Activated effector memory CD4-positive, alpha-beta T cell treated with Interleukin-2 at 50 U/mL for 16 hours (primary cell): ENCODE measurements around the gene TPH2.

Source experiments
- DNase-seq: peaks from one replicate; pipeline ENCODE4 v3.0.0-alpha.2; 2020

TPH2 gene

DNA sequence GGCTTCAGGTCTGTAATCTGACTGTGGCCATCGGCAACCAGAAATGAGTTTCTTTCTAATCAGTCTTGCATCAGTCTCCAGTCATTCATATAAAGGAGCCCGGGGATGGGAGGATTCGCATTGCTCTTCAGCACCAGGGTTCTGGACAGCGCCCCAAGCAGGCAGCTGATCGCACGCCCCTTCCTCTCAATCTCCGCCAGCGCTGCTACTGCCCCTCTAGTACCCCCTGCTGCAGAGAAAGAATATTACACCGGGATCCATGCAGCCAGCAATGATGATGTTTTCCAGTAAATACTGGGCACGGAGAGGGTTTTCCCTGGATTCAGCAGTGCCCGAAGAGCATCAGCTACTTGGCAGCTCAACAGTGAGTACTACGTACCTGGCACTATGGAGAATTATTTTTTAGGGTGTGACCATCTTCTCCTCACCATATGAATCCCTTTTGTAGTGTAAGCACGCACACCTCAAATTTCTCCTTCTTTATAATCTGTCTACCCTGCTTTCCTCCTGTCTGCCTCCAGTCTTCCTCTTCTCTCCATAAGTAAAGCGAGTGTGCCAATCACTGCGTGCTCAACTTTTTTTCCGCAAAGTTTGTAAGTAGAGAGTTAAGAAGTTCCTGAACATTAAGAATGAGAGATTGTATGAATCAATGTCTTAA is at the start of gene TPH2:
TPH2 (plus strand) TSS at position 118 of the 658 bp plus-strand sequence; CDS start at position 260, 142 bp downstream.
- DNase-seq = no peak

DNA sequence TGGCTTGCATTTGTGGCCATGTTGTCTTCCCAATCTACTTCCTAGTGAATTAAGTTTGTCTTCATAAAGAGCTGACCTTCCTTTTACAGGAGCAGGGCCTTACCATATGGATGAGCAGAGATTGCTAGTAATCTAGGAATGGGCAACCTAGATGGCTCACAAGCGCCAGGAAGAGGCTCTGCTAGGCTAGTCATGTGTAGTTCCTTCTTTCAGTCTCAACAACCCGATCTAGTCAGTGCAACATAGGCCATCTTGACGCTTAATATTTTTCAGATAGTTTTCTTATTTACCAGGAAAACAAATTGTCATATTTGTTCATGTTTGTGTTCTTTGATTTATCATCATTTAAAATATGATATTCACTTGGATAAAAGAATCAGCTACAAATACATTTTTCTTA is 48.2 kb upstream of the TPH2 start:
- DNase-seq = no peak

DNA sequence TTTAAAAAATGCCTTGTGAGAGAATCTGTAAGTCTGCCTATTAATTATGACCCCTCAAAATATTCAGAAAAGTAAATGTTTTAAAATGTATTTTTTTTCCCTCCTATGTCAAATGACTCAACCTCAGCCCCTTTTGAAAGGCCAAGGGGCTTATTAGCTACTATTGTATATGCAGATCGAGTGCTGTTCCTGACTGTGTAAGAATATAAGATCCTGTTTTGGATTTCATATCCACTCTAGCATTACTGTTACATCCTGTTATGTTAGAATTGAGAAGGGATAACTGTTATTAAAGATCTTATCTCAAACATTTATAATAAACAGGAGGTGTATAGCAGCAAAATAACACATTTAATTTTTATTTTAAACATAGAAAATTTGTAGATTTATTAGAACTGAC is 46.6 kb upstream of the TPH2 start:
- no peak for DNase-seq

- DNase-seq = no peak
Measured at GRCh38 chr12:71896205-71896882, 42.3 kb upstream of the TPH2 start.

- no peak for DNase-seq
Measured at GRCh38 chr12:71900091-71900490, 38.6 kb upstream of the TPH2 start.

- no peak for DNase-seq
Measured at GRCh38 chr12:71904629-71905028, 34.0 kb upstream of the TPH2 start.

DNA sequence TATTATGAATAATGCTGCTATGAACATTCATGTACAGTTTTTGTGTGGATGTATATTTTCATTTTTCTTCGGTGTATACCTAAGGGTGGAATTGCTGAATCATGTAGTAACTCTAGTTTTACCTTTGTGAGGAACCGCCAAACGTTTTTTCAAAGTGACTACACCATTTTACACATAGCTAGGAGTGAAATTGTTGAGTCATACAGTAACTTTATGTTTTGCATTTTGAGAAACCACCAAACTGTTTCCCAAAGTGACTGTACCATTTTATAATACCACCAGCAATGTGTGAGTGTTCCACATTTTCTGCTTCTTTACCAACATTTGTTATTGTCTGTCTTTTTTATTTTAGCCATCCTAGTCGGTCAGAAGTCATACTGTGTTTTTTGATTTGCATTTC is 3.1 kb upstream of the TPH2 start:
- DNase-seq = no peak

DNA sequence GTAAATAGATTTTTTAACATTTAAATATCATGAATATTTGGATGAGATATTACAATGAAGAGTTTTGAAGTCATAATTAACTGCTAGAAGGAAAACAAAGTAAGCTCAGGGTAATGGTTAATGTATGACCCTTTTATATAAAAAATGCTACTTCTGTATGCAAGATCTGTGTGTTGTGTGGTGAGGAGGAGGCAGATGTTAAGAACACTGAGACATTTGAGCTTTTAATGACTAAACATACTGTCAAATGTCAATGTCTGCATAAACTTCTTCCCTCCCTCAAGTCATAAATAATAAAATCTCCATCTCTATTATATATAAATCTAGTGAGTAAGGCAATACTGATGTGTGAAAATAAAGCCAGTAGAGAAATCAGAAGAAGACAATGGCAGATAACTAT is 1.4 kb downstream of the TPH2 start:
- DNase-seq = no peak

DNA sequence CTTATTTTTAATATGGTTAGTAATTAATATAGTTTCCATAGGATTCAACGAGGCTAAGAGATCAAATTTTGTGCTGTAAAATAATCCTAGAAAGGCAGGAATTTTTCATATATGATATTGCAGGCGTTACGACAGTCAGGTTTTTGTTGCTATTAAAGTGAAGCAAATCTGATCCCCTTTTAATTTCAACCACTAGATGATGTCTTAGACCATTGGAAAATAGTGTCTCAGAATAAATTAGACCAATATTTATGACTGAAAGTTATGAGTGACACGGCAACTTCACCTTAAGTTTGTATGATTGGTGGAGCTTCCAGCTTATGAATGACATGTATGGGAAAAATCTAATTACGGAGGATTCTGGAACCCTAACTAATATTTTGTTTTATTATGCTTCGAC is 2.5 kb downstream of the TPH2 start:
- DNase-seq = no peak

DNA sequence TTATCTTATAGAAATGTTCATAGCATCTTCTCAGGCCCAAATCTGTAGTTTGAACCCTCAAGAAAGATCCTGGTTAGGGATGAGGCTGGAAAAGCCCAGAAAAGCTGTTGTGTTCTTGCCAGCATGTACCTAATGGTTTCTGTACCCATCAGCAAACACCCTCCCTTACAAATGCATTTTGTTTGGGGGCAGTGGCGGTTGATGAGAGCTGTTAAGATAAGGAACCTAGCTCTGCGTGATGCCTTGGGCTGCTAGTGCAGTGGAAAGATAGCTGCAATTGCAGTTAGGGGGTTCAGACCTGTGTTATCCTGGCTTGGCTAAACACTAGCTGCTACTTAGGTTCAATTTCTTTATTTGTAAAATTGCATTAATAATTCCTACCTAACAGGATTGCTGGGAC is 3.6 kb downstream of the TPH2 start:
- no peak for DNase-seq

GRCh38 chr12:71942703-71943102 is 4.1 kb downstream of the TPH2 start:
- no peak for DNase-seq

DNA sequence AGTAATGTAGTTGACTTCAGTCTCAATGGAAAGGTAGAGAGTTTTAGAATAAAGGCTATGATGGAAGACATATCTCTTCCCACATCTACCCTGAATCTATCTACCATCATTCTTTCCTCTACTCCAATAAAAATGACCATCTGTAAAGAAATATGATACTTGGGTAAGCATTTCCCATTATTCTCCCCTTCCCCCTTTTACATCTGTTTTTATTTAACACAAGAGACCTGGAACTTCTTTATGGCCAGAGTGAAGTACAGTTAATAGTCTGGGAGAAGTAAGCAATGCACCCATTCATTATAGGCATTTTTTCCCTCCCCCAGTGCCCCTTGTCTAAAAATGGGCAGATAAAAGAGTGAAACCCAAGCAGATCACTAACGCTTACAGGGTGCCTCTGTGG is 6.5 kb downstream of the TPH2 start:
- DNase-seq = no peak

- DNase-seq = no peak
Measured at GRCh38 chr12:71945883-71946282, 7.2 kb downstream of the TPH2 start.

DNA sequence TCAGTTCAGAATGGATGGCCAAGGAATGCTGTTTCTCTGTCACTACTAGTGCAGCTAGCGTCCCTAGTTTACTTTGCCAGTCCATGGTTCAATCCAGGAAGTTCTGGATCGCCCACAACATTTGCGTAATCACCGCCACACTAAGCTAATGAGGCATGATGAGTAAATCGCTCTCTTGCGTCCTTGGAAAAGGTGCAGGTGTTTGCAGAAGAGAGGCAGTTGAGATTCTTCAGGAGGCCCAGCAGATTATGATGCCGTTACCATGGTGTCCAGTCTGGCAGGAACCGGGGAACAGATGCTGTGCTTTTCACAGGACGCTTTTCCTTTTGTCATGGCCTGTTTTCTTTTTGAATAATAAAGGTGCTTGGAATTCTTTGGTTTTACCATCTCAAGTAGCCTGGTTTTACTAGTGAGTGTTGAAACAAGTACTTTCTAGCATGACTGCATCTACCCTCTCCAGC is 9.0 kb downstream of the TPH2 start:
- no peak for DNase-seq

- DNase-seq = no peak
Measured at GRCh38 chr12:71948390-71948789, 9.7 kb downstream of the TPH2 start.

DNA sequence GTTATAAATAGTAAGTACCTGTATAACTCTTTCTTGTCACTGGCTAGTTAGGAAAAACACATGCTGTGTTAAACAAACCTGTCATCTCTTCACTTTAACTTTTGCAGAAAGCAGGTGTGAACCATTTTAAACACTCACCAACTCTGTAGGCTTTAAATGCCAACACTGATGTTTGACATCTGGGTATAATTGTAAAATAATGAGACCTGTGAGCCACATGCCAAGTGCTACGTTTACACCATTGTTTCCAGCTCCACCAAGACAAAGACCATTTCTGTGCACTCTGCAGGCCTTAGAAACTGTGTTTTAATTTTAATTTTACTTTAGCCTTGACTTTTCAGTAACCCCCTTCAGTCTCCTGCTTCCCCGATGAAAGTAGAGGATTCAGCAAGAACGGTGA is 11.0 kb downstream of the TPH2 start:
- DNase-seq = no peak

GRCh38 chr12:71950404-71950803 is 11.8 kb downstream of the TPH2 start:
- no peak for DNase-seq

DNA sequence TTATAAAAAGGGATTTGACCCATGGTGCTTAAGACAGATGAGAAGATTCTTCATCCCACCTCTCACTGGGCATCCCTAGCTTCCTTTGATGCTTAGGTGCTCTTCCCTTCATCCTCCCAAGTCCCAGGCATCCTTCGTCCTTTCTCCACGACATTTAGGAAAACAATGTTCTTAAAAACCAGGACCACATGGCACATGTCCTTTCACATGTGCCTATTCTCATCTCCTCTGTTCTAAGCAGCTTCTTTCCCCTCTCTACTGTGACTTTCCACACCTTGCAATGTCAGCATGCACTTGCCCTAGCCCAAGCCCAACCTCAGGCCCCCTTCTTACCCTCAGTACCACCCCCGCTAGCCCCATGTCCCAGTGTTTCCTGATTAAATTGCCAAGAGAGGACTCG is 12.2 kb downstream of the TPH2 start:
- DNase-seq = no peak

DNA sequence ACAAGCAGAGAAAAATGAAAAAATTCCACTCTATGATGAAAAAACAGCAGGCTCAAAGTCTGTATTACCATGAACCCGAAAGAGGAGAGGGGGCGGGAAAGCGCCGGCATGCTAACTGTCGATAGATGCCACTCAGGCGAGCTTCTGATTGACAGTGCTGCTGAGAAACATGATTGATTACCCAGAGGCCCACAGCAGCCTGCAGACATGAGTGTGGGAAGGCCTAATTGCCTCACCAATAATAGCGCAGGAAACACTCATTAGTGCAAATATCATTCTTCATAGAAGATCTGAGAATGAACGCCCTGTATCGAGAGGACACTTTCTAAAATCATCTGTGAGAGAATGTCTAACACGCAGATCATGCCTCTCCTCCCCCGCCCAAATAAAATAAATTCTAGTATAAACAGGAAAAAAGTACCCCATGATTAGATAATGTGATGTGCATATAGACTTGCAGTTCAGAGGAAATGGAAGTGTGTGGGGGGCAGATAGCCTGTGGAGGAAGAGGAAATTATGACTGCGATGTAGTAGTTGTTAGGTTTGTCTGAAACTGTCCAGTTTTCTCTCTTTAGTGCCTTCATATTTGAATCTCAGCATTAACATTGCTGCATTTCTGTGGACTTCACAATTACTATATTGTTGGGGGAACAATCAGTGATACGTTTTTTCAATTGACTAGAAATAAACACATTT is 15.6 kb downstream of the TPH2 start:
- DNase-seq = no peak

- DNase-seq = no peak
Measured at GRCh38 chr12:71954861-71955260, 16.2 kb downstream of the TPH2 start.

DNA sequence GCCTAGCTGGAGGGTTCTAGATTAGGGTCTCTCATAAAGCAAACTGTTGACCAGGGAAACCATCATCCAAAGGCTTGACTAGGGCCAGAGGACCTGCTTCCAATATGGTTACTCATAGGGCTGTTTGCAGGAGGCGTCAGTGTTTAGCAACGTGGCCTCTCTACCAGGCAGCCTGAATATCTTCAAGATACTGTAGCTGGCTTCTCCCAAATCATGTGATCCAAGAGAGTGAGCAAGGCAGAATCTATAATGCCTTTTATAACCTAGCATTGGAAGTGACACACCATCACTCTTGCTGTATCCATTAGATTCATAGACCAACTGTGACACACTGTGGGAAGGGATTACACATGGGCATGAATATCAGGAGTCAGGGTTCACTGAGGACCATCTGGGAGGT is 17.3 kb downstream of the TPH2 start:
- DNase-seq = no peak

DNA sequence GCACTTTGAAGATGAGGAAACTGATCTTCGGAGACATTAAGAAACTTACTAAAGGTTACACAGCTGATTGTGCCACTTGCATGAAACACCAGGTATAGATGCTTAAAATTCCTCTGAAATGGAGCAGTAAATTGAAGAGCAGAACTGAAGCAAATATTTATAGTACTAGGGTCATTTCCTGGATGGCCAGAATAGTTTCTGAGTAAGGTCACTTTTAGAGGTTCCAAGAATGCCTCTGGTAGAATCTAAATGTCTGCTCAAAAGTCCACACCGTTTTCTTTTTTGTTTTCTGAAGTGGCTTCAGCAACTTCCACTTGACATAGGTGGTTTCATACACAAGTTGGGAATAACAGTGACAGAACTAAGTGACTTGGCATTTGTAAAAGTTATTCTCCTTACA is 19.4 kb downstream of the TPH2 start:
- no peak for DNase-seq

GRCh38 chr12:71958457-71958856 is 19.8 kb downstream of the TPH2 start:
- no peak for DNase-seq

DNA sequence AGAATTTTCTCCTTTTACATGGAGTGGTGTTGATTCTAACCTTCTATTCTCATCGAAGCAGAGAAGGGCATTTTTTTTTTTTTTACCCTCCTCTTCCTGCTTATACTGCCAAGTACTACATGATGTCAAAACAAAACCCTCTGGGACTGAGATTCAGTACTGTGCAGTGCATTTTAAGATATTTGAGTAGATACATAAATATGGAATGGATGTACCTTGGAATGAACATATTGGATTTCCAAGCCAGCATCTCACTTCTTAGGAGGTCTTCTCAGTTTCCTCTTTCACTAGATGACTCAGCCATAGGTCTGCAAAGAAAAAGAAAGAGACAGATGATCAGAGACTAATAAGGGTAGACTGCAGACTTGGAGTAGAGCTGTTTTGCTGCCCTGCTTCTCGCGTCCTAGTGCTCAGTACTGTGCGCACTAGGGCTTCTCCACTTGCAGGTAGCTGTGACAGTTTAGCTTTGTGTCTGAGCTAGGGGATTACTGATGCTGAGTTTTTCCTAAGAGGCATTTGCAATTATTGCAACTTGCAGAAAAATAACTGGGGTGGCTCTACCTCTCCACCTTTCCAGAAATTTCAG is 20.4 kb downstream of the TPH2 start:
- no peak for DNase-seq
